GM21367 (cell line): ENCODE measurements around the gene NCSTN.

Source experiments
- ATAC-seq: cut with Tn5 transposase; IDR thresholded peaks from one replicate; pipeline ENCODE4 v1.9.1; 2021; ENCODE audit not compliant: unreplicated experiment

The NCSTN gene

DNA sequence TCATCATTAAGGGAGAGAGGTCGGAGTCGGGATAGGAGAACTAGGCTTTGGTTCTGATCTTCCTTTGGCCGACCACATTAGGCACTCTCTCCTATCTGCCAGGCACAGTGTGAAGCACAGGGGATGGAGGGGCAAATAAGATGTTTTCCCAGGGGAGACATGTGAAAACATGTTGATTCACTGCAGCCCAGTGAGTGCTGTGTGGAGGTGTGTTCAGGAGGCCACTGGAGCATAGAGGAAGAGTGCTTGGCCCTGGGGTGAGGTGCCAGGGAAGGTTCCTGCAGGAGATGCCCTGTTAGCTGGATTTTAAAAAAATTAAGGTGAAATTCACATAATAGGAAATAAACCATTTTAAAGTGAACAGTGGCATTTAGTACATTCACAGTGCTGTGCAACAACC lies 60.9 kb downstream of the NCSTN start:
- no peak for ATAC-seq

DNA sequence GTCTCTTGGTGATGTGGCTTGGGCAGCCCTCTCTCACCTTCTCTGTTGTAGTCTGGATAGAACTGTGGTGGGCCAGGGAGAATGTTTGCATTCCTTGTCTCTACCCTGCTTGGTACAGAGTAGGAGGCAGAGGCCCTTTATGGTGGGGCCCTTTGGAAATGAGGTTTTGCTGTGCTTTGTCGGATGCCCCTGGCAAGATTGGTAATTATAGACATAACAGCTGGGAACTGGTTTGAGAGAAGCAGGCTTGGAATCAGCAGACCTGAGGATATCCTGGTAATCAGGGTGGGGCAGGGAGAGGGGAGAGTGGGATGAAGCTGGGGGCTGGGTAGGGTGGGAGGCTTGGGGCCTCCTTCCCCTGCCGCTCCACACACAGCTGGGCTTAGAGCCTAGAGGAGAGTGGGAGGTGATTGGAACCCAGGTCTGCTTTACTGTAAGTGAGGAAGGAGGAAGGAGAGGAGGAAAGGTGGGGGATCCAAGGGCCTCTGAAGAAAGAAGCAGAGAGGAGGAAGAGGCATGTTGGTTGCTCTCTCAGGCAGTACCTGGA lies 62.2 kb downstream of the NCSTN start:
- no peak for ATAC-seq

DNA sequence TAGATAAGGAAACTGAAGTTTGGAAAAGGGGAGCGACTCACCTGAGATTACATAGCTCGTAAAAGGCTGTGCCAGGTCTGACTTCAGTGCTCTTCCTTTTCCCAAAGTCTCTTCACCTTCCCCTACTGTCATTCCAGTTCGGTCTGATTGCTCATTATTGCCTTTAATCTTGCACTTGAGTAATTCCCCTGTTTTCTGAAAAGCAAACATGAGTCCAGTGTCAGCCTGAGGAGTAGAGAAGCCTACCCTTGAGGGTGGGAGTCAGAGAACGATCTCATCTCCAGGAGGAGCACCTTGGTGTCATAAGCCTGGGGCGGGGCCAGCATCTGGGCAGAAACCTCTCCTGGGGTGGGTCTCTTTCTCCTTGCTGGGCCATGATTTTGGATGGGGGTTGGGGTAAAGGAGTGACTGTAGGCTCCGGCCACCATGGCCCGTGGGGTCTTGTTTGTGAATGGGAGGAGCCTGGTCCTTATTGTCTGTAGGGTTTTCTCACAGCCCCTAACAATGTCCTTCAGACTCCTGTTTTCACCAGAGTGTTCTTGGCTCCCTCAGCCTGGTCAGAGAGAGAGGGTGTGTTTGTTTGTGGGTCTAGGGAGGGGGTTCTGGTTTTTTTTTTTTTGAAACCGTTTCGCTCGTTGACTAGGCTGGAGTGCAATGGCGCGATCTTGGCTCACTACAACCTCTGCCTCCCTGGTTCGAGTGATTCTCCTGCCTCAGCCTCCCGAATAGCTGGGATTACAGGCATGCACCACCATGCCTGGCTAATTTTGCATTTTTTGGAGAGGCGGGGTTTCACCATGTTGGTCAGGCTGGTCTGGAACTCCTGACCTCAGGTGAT lies 63.2 kb downstream of the NCSTN start:
- ATAC-seq, result no peak

DNA sequence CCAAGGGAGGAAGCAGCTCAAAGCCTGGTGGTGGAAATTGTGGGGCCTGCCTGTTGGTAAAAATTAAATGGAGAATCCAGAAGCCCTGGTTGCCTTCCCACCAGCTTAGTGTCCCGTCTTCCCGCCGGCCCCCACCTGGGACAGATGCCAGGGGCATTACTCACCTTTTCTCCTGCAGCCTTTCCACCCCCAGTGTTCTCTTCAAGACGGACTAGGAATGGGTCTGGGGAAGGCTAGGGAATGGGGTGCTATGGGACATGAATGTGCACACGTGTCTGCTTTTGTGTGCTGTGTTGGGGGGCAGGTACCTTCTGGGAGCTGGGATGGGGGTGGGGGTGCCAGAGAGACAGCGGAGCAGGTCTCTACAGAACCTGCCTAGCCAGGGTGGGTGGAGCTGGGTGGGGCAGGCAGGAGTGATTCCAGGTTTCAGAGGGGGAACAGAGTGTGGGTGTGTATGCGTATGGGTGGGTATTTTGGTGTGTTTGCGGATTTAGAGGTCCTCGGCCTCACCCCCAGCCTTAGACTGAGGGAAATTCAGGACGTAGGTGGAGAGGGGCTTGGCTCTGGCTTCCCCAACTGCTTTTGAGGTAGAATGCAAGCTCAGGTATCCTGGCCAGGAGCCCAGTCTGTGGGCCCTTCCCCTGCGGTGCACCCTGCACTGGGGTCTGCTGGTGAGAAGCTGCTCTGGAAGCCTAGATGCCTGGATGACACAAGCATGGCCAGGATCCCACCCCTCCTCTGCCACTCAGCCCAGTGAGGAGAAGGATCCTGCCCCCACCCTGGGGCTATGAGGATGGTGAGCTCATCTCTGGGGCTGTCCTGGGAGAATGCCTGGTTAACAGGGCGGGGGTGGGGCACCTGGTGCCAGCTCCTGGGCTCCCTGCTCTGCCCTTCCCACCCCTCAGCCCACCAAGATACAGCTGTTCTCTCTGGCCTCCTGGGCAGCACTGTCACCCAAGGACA lies 64.9 kb downstream of the NCSTN start:
- no peak for ATAC-seq
